Stimulated activated CD8-positive, alpha-beta memory T cell treated with anti-CD3 and anti-CD28 coated beads, Interleukin-4, amount 100 ng/mL, for 1 hour (primary cell): ENCODE results near the gene DUS4L.

Experiments
- DNase-seq, 2 donors: peaks; one replicate each; pipeline ENCODE4 v3.0.0-alpha.2; 2020; ENCODE audit warnings: low read depth in 2 of 2, low spot score in 1 of 2

DUS4L gene

DNA sequence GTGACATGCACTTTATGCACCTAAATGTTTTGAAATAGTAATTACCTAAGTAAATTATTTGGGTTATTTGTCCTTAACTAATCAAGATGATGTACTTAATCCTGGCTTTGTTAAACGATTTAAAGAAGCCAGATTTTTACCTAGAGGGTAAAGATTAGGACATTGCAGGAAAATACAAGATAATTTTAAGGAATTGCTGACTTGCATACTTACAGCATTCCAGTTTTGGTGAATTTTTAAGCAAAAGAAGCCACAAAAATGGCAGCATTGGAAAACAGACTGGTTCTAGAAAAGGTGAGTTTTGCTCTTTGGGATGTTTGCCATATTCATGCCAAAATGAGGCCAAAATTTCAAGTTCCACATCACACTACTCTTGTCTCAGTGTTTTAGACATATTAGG is 49.7 kb downstream of the DUS4L start:
- DNase-seq: no peak

DNA sequence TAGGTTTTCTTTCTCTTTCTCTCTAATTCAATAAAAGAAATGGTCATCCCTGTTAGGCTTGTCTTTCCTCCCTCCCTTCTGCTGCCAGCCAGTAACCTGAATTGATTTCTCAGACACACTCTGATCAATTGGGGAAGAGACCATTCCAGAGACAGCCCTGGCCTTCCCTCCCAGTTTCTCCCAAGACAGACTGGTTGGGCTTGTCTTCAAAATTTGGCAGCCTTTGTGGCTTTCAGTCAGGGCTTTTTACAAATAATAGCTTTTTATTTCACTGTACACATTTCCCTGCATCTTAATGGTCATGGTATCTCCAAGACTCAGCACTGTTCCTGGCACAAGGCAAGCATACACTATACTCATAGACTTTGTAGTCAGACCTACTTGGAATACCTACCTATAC is 50.2 kb downstream of the DUS4L start:
- DNase-seq: no peak

- DNase-seq: no peak
Observed at GRCh38 chr7:107614425-107614824, 50.7 kb downstream of the DUS4L start.

DNA sequence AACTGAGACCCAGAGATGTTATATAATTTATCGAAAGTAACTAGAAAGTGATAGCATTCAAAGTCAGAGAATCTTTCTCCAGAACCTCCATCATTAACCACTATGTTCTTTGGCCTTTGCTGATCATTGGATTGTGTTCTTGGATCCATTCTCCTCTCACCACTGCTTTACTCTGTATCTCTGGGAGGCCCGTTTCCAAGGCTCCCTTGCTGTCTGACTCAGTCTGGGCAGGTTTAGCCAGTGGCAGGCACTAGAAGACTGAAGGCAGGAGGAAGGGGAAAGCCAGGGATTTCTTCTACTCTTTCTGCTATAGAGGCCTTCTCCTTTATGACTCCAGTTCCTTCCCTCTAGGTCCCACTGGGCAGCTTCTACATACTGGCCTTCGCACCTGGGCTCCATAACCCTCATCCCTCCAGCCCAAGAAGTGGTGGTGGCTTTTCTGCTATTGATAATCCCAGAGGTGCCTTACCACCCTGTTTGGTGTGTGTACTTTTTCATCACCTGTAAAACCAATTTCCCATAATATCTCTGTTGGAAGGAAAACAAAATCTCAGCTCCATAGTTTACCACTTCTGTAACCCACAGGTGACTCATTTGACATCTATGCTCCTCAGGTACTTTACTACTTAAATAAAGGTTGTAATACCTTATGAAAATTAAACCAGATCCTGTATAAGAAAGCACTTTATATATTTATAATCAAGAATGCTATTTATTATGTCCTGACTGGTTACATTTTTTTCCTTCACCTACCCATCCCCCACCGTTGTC is 52.3 kb downstream of the DUS4L start:
- no peak for DNase-seq

- no peak for DNase-seq
Observed at GRCh38 chr7:107622429-107622828, 58.7 kb downstream of the DUS4L start.

- DNase-seq: no peak
Observed at GRCh38 chr7:107622894-107623293, 59.1 kb downstream of the DUS4L start.

DNA sequence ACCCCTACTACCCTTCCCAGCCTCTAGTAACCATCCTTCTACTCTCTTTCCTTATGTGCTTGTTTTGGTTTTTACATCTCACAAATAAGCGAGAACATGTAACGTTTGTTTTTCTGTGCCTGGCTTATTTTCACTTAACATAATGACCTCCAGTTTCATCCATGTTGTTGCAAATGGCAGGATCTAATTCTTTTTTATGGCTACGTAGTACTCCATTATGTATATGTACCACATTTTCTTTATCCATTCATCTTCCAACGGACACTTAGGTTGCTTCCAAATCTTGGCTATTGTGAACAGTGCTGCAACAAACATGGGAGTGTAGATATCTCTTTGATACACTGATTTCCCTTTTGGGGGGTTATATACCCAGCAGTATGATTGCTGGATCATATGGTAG is 63.2 kb downstream of the DUS4L start:
- no peak for DNase-seq
